Effector CD8-positive, alpha-beta T cell (primary cell): Measurements from ENCODE around the gene ZBTB40.

Experiments used
- DNase-seq: peaks from one replicate; lab custom pipeline; 2025; lab: John Stamatoyannopoulos, UW

ZBTB40 gene

DNA sequence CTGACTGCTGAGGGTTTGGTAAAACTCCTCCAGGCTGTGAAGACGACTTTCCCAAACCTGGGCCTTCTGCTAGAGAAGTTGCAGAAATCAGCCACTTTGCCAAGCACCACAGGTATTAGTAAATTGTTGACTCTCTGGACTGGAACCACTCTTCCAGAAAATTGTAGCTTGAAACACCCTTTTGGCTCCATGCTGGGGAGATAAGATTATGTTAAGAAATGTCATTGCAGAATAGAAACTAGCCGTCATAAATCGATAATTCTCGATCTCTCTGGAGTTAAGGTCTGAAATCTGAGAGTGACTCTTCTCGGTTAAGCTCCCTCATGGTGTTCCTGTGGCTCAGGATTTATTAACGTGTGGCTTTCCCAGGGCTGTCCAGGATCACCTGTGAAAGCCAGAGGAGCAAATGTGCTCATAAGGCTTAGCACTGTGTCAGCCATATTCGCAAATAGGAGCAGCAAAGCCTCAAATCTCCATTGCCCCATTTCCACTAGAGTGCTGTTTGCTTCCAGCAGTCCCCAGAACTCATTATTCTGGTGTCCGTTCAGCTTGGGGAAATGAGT, 54.6 kb downstream of the ZBTB40 start:
- no peak for DNase-seq

DNA sequence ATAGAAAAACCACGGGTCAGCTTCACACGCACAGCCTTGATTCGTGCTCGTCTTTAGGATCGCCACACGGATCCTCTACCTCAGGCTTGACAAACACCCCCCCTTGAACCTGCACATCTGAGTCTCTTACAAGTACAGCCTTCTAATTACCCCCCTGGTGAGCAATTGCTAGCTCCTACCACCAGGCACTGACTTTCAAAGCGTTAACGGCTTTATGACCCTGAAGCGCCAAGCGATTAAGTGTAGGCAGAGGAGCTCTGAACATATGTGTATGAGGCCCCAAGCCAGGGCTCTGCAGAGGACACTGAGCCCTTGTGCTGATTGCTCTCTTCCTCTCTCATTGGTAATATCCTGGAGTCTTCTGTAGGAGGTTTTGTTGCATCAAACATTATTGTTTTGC, 55.9 kb downstream of the ZBTB40 start:
- no peak for DNase-seq

DNA sequence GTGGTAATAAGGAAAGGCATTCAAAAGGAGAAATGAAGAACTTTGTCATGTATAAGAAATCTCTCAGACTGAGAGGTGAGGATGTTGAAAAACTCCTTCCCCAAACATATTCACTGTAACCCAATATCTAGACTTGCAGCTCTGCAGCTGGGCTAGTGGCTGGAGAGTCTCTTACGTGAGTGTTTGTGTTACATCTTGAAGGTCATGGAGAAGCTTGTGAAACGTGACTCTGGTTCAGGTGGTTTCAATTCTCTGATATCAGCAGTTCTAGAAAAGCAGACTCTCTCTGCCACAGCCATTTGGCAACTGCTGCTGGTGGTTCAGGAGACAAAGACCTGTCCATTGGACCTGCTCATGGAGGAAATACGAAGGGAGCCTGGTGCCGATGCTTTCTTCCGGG, 56.7 kb downstream of the ZBTB40 start:
- DNase-seq = no peak

DNA sequence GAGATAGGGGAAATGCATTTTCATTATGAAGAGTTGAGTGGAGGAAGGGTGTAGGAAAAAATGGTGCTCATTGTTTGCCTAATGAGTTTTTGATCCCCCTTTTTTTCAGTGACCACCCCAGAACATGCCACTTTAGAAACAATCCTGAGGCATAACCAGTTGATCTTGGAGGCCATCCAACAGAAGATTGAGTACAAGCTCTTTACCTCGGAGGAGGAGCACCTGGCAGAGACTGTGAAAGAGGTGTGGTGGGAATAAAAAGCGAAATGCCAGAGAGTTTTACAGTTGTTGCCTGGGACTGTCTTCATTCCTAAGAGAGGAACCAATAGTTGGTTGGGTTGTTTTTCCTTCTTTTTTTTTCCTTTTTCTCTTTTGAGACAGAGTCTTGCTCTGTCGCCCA, 57.3 kb downstream of the ZBTB40 start:
- DNase-seq = no peak

DNA sequence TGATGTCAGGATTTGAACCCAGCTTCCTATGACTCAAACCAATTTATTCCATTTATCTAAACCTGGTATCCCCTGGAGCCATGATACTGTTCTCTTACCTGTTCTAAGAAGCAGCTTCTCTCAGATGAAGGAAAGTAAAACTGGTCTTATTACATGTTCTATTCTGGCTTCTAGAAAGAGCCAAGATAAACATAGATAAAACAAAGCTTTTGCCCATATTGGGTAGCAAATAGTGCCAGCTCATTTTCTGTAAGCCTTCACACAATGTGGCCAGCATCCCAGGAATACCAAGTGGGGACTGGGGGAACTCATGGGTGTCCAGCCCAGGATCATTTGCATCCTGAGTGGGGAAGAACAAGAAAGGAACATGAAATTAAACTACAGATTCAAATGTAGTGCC, 58.2 kb downstream of the ZBTB40 start:
- no peak for DNase-seq

DNA sequence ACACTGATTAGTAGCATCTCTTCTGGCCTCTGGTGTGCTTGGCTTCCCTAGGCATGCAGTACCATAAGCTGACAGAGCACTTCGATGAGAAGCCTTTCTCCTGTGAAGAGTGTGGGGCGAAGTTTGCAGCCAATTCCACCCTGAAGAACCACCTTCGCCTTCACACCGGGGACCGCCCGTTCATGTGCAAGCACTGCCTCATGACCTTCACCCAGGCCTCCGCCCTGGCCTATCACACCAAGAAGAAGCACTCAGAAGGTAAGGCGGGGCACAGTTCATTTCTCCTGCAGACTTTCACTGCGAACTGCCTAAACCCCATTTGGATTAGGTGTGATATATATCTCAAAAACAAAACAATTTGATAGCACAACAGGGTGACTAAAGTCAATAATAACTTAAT, 61.2 kb downstream of the ZBTB40 start:
- DNase-seq = no peak

DNA sequence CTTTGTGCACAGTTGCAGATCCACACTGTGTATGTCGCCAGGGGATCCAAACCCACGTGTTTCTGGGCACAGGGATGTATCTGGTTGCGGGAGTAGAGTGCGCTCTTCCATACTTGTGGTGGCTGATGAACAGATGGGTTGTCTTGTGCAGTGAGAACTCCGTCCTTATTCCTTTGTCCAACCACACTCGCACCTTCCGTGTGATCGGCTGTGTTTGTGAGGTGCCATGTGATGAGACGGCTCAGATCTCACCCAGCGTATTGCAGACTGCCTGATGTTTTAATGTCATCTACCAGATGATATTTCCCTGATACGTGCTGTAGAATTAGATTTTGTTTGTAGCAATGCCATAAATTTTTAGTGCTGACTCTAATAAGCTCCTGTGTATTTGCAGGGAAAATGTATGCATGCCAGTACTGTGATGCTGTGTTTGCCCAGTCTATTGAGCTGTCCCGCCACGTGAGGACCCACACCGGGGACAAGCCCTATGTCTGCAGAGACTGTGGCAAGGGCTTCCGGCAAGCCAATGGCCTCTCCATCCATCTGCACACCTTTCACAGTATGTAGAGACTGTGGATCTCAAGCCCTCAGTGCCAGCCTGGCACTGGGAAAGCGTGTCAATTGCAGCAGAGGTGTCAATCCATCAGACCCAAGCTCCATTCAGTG, 65.4 kb downstream of the ZBTB40 start:
- DNase-seq = no peak

DNA sequence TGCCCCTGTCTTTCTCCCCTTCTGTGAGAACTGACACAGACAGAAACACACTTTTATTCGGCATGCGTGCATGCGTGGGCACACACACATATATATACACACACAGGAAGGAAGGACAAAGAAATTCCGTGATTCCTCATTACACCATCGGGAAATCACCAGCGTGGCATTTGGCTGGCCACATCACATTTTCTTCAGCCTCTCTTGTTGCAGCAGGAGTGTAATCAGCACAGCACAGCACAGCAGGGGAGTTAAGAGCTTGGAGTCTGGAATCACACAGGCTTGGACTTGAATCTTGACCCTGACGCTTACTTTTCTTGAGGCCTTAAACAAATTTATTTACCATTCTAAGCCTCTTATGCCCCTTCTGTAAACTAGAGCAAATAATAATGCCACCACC, 66.3 kb downstream of the ZBTB40 start:
- DNase-seq = no peak

DNA sequence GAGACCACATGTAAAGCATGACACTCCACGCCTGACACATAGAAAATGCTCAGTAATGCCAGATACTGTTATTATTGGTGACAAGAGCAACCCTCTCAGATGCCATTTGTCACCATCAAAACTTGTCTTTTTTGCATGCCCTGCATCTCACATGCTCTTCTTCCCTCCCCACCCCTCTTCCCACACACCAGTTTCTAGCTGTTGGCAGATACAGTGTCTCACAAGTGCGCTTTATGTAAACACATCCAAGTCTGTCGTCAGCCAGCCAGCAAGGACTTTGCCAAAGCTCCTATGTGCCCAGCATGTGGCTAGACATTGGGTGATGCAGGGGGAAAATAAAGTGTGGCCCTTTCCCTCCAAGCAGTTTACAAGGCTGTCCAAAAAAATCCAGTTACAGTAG, 66.7 kb downstream of the ZBTB40 start:
- DNase-seq = no peak

DNA sequence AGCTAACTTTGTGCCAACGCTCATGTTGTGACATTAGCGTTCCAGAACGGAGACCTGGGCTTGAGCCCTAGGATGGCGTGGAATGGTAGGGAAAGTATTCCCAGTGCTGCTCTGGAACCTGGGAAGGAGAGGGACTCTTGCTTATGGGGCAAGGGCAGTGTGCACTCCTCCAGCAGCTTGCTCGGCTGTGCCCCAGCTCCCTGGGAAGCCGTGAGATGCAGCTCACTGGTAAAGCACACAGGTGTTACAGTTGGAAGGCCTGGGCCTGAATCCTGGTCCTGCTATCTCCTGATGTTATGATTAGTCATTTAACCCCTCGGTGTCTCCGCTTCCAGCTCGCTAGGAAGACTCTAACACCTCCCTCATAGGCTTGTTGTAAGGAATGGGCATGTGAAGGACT, 69.2 kb downstream of the ZBTB40 start:
- no peak for DNase-seq

DNA sequence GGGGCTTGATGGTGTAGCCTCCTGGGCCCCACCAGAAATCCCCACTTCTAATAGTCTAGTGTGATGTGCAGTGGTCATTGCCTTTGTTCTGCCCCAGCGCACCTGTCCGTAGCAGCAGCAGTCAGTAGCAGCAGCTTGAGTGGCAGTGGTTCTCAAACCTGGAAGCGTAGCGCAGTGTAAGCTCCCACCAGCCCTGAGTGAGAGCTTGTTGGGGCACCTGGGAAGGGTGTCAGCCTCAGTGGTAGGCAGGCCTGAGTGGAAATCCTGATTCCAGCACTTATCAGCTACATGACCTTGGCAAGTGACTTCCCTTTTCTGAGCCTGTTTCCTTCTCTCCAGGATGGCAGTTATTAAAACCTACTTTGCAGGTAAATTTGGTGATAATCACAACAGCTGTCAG, 70.0 kb downstream of the ZBTB40 start:
- DNase-seq = no peak

DNA sequence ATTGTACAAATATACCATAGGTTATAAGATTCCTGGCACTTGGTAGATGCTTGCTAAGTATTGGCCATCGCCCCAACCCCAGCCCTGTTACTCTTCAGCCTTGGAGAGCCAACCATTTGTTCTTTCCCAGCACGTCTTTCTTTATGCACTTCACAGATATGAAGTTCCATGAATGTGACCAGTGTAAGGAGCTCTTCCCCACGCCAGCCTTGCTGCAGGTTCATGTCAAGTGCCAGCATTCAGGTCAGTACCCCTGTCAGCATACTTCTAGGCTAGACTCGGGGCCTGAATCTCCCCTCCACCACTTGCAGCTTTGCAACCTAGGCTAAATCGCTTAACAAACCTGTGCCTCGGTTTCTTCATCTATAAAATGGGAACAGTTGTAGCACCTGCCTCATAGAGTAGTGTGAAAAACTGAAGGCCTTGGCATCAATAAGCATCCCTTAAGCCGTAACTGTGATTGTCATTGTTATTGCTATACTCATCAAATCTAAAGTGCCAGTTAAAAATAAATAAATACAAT, 70.6 kb downstream of the ZBTB40 start:
- no peak for DNase-seq

DNA sequence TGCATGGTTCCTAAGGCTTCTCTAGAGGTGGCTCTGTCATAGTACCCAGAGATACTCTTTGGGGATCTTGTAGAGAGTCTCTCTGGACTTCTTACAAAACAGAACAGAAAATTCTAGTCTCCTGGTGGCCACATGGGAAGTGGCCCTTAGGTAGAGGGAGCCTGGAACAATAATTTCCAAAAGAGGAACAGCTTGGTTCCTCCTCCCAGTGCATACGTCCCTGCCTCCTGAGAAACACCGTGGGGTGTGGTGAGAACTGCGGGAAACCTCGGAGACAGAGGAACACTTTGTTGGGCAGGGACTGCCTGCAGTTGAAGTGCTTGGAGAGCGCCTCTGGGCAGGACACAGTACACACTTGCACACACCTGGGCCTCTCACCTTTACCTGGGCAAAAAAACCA, 72.8 kb downstream of the ZBTB40 start:
- DNase-seq = no peak

DNA sequence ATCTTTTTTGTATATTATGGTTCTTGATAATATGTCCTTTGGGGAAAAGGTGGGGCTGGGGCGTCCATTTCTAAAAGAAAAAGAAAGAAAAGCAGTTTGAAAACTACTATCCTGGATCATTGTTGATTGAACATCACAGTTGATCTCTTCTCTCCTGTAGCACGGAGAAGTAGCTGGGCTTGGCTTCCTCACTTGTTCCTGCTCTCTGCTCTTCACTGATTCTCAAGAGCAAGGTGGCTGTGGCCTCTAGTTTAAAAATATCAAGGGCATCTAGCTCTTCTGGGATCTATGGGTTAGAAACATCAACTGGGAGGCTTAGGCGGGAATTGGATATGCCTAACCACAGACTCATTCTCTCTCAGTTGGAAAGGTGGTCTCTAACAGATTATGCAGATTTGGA, 73.6 kb downstream of the ZBTB40 start:
- no peak for DNase-seq

DNA sequence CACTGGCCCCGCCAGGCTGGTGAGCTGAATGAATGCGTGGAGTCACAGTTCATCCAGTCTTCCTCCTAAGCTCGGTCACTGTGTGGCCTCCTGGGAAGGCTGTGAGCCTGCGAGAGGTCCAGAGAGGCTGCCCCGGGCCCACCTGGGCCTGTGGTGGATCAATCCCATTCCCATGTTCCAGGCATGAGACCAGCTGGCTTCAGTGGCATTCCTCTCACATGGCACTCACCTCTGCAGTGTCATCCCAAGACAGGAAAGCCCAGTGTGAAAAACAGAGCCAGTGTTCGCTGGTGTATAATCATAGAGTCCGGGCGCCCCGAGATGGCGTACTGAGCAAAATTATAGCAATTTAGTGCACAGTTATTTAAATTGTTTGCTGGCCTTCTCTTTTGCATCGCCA, 74.0 kb downstream of the ZBTB40 start:
- DNase-seq = no peak

DNA sequence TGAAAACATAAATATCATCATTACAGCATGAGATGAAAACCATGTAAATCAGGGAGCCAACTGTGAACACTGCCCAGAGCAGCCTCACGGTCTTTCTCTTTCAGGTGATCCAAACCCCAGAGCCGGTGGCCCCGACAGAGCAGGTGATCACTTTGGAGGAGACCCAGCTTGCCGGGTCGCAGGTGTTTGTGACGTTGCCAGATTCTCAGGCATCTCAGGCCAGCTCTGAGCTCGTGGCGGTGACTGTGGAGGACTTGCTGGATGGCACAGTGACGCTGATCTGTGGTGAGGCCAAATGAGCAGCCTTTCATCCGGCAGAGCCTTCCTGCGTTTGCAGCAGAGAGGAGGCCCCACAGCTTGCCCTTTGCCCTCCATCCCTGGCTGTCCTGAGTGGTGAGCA, 74.4 kb downstream of the ZBTB40 start:
- no peak for DNase-seq

DNA sequence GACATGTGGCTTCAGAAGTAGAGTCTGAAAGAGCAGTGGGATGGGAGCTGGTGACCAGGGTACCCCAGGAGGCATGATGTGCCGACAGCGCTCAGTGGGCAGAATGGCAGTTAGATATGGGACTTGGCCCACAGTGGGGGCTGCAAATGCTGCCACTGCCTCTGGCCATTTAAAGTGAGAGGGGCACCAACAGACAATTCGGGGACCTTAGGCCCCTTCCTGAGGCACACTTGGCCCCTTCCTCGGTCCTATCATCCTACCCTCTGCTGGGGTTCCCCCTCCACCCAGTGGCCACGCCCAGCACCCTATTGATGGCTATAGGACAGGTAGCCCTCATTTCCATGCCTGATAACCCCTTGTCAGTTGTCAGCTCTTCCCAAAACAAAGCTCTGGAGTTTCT, 75.0 kb downstream of the ZBTB40 start:
- no peak for DNase-seq

DNA sequence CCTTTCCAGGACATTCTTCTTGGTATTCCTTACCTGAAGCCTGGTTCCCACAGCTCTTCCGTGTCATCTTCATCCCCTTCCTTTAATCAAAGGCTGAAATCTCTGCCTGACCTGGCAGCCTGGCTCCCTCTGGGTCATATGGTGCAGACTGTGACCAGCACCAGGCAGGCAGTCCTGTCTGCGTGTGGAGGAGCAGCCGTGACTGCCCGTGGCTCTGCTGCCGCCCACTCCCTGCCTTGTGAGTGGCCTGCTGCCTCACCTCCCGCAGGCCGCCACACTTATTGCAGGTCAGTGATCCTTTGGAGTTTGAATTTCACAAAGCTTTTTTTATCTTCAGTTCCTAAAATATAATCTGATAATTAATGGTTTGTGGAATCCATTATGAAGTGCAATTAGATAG, 75.5 kb downstream of the ZBTB40 start:
- DNase-seq = no peak

DNA sequence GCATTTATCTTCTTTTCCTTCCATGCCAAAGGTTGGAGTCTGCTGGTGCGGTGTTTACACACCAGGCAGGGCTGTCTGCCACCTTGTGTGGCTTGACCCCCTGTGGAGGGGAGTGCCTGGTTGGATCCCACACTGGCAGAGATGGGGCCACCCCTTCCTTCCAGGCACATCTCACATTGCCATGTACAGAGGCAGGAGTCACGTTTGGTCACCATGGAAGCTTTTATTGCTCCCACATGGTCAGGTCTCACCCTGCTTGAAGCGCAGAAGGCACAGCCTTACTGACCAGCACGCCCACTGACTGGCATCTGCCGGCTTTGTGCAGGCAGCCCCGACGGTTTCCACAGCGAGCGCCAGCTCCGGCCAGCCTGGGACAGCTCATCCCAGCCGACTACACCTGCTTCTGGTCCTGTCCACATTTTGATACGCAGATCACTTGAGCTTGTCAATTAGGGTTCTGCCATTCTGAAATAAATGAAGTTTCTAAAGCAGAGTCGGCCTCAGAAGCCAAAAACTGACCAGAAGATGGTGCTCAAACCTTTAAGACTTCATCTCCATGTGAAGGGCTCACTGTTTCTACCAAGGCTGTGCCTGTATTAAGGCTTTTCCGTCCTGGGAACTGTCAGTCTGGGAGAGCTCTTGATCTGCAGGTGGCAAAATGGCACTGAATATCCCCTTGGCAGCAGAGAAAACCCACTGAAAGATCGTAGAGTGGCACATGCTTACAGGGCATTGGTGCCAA, 76.1 kb downstream of the ZBTB40 start:
- DNase-seq = no peak

DNA sequence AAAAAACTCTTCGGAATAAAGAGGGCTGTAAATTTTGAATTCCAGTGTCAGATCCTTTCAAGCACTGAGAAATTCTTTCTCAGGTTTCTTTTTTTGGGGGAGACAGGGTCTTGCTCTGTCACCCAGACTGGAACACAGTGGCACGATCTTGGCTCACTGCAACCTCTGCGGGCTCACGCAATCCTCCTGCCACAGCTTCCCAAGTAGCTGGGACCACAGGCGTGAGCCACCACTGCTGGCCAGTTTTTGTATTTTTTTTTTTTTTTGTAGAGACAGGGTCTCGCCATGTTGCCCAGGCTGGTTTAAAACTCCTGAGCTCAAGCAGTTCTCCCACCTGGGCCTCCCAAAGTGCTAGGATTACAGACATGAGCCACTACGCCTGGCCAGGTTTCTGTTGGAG, 76.8 kb downstream of the ZBTB40 start:
- no peak for DNase-seq

DNA sequence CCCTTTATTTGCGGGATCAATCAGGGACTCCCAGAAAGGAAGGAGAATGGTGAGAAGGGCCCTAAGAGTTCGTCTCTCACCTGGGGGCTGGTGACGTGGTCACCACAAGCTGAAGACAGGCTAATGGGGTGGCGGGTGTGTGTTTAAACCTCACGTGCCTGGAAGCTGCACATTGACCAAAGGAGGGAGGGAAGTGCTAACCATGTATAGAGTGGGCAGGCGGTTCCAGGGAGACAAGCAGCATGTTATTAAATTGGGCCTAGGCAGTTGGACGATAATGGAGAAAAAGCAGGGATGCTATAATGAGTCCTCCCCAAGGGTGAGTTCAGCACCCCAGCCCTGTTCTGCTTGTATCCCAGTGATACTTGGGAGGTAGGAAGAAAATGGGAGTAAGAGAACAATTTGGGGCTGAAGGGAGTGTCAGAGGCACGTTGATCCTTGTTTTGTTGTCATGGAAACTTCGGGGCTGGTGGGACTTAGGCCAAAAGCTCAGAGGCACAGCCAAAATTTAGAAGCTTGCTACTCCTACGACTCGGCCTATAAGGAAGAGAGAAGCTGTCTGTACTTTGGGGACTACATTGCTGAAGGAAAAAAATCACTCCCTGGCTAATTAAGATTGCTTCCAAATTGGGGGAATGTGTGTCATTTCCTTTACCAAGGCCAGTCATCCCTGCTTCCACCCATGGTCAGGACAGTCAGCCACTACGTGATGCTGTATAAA, 78.4 kb downstream of the ZBTB40 start:
- DNase-seq = no peak

DNA sequence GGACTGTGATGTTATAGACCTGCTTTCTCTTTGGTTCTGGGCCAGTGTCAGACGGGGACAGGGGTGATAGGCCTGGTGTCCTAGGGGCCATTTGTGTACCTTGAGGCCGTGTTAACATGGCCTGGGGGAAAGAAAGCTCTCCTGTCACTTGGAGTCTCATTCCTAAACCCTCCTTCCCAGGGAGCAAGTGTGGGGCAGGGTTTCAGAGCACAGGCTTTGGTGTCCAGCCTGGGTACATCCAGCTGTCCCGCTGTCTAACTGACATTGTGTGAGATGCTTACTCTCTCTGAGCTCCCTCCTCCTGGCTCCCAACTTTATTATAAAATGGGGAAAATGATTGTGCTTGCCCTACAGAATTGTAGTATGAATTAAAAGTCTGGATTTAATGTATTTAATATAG, 79.1 kb downstream of the ZBTB40 start:
- DNase-seq = no peak

DNA sequence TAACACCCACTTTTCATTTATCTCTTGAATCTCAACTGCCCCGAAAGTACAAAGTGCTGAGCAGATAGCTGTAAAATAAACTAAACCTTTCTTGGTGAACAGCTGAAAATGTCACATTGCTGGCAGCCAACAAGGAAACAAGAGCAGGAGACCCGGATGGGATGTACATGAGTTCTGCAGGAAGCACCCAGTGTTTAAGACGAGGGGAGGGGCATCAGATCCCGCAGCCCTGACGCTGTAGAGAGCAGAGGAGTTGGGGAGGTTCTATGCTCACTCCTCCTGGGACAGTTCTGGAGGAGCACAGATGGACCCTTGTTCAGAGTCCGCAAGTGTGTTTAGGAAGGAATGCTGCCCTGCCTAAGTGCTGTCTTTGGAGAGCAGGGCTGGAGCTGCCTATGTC, 79.6 kb downstream of the ZBTB40 start:
- no peak for DNase-seq
